CD4-positive, alpha-beta T cell treated with Interleukin-1 beta for 1 hour (primary cell): ENCODE data around the gene POLE.

Experiments
- DNase-seq, 2 donors: peaks; one replicate each; pipeline ENCODE4 v3.0.0-alpha.2; 2020 to 2022

Gene POLE

GRCh38 chr12:132624186-132624855 lies 62.8 kb downstream of the POLE start:
- no peak for DNase-seq

- no peak for DNase-seq
These were observed 63.9 kb downstream of the POLE start for GRCh38 chr12:132623072-132623869.

DNA sequence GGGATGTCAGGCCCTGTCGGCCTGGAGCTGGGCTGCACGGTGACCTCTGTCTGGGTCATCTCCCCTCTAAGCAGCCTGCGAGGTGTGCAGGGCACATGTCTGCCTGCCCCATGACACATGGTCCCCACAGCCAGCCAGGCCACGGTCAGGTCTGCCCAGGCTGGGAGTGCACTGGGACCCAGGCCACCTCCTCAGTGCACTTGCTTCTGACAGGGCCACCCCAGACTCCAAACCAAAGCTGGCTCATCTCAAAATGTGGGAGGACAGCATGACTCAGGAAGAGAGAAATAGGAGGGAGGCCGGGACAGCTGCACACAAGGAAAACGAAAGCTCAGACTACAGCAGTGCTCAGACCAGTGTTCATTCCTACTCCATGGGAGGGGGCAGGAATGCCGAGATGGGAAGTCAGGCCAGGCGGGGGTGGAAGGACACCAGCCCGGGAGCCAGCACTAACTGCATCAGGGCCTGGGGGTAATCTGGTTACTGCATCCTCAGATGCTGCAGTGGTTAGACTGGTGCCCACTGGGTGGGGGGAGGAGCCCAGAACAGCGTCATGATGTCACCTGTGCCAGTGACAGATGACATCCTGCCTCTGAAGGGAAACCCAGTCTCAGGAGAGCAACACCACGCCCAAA lies 64.6 kb downstream of the POLE start:
- no peak for DNase-seq

DNA sequence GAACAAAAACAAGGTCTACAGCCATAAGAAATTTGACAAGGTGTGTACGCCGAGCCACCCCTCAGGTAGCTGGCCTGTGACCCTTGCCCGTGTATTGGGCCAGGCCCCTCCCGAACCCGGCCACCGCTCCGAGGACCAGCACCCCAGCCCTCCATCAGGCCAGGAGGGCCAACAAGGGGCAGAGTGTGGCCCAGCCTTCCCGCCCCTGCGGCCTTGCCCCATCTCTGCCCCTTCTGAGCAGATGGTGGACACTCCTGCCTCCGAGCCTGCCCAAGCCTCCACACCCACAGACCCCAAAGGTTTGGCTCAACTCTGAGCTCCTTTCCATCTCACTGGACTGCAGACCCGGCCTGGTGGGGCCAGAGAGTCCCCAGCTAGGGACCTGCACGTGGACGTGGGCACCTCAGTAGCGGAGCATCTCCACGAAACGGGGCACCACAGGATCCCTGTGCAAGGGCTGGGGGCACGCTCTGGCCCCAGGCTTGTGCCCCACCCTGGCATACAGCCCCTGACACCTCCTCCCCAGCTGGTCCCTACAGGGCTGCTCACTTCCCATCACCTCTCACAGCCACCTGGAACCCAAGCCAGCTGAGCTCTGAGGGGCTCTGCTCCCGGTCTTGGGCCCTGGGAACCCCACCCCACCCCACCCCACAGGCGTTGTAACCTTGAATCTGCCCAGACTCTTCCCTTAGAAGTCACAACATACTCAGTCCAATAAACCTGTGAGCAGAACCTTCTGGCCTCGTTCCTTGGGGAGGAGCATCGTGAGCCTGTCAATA lies 65.3 kb downstream of the POLE start:
- no peak for DNase-seq

DNA sequence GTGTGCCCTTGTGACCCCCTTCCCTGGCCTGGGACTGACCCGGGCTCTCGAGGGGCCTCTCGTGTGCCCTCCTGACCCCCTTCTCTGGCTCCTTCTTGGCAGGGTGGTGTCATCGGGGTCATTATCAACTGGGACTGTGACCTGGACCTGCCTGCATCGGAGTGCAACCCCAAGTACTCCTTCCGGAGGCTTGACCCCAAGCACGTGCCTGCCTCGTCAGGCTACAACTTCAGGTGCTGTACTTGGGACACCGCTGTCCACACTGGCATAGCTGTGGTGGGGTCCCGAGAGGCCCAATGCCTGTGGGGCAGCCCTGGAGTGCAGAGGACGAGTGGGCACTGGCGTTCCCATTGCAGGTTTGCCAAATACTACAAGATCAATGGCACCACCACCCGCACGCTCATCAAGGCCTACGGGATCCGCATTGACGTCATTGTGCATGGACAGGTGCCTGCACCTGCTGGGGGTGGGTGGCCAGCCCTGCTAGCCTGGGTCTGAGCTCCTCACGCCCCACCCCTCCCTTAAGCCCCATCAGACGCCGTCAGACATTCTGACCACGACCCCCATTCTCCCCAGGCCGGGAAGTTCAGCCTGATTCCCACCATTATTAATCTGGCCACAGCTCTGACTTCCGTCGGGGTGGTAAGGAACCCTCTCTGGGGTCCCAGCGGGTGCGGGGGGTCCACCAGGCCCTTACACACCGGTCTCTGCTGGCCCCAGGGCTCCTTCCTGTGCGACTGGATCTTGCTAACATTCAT lies 66.1 kb downstream of the POLE start:
- no peak for DNase-seq

DNA sequence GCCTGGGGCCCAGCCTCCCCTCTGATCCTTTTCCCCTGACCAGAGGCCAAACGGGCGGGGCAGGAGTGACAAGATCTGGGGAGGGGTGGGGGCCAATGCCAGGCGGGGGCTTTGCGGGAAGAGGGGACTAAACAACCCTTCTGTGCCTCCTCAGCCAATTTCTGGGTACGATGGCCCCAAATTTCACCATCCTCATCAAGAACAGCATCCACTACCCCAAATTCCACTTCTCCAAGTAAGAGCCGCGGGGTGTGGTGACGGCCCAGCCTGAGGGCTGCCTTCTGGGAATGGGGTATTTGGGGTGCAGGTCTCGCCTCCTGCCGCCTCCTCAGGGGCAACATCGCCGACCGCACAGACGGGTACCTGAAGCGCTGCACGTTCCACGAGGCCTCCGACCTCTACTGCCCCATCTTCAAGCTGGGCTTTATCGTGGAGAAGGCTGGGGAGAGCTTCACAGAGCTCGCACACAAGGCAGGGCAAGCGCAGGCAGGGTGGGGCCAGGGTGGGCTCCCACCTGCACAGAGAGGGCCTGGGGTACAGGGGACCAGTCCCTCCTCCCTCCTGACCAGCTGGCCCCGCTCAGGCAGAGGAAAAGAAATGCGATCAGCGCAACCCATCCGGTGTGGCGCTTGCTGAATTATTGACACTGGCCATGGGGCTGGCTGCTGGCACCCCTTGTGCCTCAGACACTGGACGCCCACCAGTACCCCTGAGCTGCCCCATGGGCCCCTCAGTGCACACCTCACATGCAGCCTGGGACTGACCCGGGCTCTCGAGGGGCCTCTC lies 66.8 kb downstream of the POLE start:
- no peak for DNase-seq

- DNase-seq: no peak
These were observed 67.6 kb downstream of the POLE start for GRCh38 chr12:132619386-132620112.

DNA sequence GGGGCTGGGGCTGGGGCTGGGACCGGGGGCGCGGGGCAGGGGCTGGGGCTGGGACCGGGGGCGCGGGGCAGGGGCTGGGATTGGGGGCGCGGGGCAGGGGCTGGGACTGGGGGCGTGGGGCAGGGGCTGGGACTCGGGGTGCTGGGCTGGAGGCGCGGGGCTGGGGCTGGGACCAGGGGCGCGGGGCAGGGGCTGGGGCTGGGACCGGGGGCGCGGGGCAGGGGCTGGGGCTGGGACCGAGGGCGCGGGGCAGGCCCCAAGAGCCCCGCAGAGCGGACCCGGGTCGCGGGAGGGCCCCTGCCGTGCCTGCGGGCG lies 68.1 kb downstream of the POLE start:
- DNase-seq: no peak

DNA sequence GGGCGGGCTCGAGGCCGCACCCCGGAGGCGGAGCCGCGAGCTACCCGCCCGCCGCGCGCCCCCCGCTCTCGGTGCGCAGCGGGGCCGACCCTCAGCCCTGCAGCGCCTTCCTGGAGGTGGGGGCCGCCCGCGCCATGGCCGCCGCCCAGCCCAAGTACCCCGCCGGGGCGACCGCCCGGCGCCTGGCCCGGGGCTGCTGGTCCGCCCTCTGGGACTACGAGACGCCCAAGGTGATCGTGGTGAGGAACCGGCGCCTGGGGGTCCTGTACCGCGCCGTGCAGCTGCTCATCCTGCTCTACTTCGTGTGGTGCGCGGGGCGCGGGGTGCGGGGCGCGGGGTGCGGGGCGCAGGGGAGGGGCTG lies 68.5 kb downstream of the POLE start, which contains the start of gene P2RX2:
TSS of gene P2RX2 (plus strand) at position 94 of the 361 bp plus-strand sequence. CDS start at position 135, 41 bp downstream.
- DNase-seq: no peak

- DNase-seq: no peak
These were observed 69.1 kb downstream of the POLE start for GRCh38 chr12:132617822-132618682.

GRCh38 chr12:132617135-132617701 lies 69.9 kb downstream of the POLE start:
- DNase-seq: no peak

GRCh38 chr12:132615579-132616038 lies 71.5 kb downstream of the POLE start:
- no peak for DNase-seq

- DNase-seq: peak; percentile 78
These were observed 72.1 kb downstream of the POLE start for GRCh38 chr12:132614861-132615578.

DNA sequence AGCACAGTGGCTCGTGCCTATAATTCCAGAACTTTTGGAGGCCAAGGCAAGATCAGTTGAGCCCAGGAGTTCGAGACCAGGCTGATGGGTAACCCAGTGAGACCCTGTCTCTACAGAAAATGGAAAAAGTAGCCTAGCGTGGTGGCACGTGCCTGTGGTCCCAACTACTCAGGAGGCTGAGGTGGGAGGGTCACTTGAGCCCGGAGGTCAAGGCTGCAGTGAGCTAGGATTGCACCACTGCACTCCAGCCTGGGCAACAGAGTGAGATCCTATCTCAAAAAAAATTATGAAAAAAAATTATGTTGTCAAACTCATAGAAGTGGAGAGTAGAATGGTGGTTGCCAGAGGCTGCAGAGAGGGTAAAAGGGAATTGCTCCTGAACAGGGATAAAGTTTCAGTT lies 73.1 kb downstream of the POLE start:
- DNase-seq: no peak

GRCh38 chr12:132611620-132612019 lies 75.5 kb downstream of the POLE start:
- no peak for DNase-seq

GRCh38 chr12:132610866-132611602 lies 76.1 kb downstream of the POLE start:
- DNase-seq: no peak

DNA sequence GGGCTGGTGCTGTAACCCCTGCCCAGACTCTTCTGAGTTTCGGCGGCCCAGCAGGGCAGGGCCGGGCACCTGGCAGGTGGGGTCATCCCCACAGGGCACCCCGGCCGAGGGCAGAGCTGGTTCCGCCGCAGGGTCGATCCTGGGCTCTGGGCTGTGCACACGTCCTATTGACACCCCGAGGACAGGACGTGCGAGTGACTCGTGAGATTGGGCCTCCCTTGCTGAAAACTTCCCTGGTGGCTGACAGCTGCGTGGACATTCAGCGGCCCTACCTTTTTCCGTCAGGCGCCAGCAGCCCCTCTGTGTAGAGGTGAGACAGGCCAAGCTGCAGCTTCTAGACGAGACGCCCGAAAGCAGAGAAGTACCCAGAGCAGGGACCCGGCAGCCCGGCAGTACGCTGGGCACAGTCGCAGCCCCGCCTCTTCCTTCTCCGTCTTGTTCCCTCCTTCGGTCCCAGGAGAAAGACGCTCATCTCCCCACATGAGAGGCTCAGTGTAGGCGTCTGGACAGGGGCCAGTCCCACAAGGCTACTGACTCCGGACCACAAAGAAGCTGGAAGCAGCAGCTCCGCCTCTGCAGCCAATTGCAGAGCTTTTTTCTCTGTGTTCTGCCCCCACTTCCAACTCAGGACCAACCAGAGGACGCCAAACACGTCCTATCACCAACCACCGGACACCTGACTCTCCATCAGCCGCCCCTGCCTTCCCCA lies 76.9 kb downstream of the POLE start, which contains the start of gene LRCOL1:
TSS of gene LRCOL1 (minus strand) at position 532 of the 709 bp plus-strand sequence. CDS start 4,331 bp downstream, outside the sequence.
- DNase-seq: no peak
